Smooth muscle cell (in vitro differentiated cells): ENCODE measurements around the gene MELTF. TPM values are rescaled to one million over a fixed set of nuclear protein-coding genes. Genes with fewer than 3 reads are reported as not detected.

Experiments
- DNase-seq: peaks from one replicate; lab custom pipeline; 2025; ENCODE audit not compliant: unreplicated experiment; lab: John Stamatoyannopoulos, UW
- H2AFZ ChIP-seq: fragments of 200-600 bp; sonication (generic); 2 replicates; pipeline ENCODE4 v1.6.0; 2016; ENCODE audit warnings: antibody characterized with exemption, low read depth, mild to moderate bottlenecking
- H3F3A ChIP-seq: fragments of 200-600 bp; sonication (generic); 2 replicates; pipeline ENCODE4 v1.6.0; 2017; ENCODE audit warnings: antibody characterized with exemption, low read depth
- H3K27ac ChIP-seq: fragments of 200-600 bp; sonication (generic); 2 replicates; pipeline ENCODE4 v1.5.1; 2016; ENCODE audit warnings: low read depth, mild to moderate bottlenecking
- H3K27me3 ChIP-seq: fragments of 200-600 bp; sonication (generic); 2 replicates; pipeline ENCODE4 v1.6.1; 2016; ENCODE audit warnings: low read depth, mild to moderate bottlenecking
- H3K36me3 ChIP-seq: fragments of 200-600 bp; sonication (generic); 2 replicates; pipeline ENCODE4 v1.5.1; 2016; ENCODE audit warnings: low read depth
- H3K4me1 ChIP-seq: fragments of 200-600 bp; sonication (generic); 2 replicates; pipeline ENCODE4 v1.5.1; 2016; ENCODE audit warnings: low read depth
- H3K4me2 ChIP-seq: fragments of 200-600 bp; sonication (generic); 2 replicates; pipeline ENCODE4 v1.6.0; 2016; ENCODE audit warnings: mild to moderate bottlenecking
- H3K4me3 ChIP-seq: fragments of 200-600 bp; sonication (generic); 2 replicates; pipeline ENCODE4 v1.5.1; 2016; ENCODE audit warnings: mild to moderate bottlenecking
- H3K79me2 ChIP-seq: fragments of 200-600 bp; sonication (generic); 2 replicates; pipeline ENCODE4 v1.6.0; 2016; ENCODE audit warnings: low read depth, mild to moderate bottlenecking
- H3K9ac ChIP-seq: fragments of 200-600 bp; sonication (generic); 2 replicates; pipeline ENCODE4 v1.6.0; 2016; ENCODE audit warnings: low read depth
- H3K9me3 ChIP-seq: fragments of 200-600 bp; sonication (generic); replicated peaks from 2 replicates; pipeline ENCODE4 v1.5.1; 2016; ENCODE audit warnings: low read depth
- H4K20me1 ChIP-seq: fragments of 200-600 bp; sonication (generic); 2 replicates; pipeline ENCODE4 v1.6.0; 2016; ENCODE audit warnings: low read depth
- CTCF ChIP-seq: fragments of 200-600 bp; sonication (generic); IDR thresholded peaks from 2 replicates; pipeline ENCODE4 v1.5.1; 2017; ENCODE audit warnings: borderline replicate concordance, mild to moderate bottlenecking, antibody characterized with exemption; ENCODE audit not compliant: insufficient read depth, poor library complexity, severe bottlenecking
- WGBS: methylation state at CpG from one replicate; pipeline ENCODE4 v1.1.7; 2016; ENCODE audit warnings: low lambda C conversion rate; 5-methylcytosine and 5-hydroxymethylcytosine counted together
- polyA plus RNA-seq: library from polyadenylated mRNA; unstranded; fragments of >200 nt; fragmentation: Nextera tagmentation; extraction: Ambion mirVana; gene quantifications from 2 replicates; pipeline ENCODE4 v1.2.1, GENCODE V29; 2016
- total RNA-seq: library from RNA; depleted of rRNA; stranded (reverse); fragments of >200 nt; gene quantifications from 2 replicates; pipeline ENCODE4 v1.2.3, GENCODE V29; 2014

Gene MELTF
- total and polyA plus RNA-seq, 2 experiments from 2014 or later, result 3.7 to 8.6 TPM

GRCh38 chr3:197017003-197017402 lies 12.6 kb downstream of the MELTF start:
- Histone ChIP-seq H3K4me2 (no peak overlapping the region), H3K9me3 (no peaks in the 10 kb centered on the region), H3K4me3 (no peak overlapping the region), H3K4me1 (no peaks in the 10 kb centered on the region), H3K9ac (no peak overlapping the region), H3K27ac (no peak overlapping the region), H3F3A (no peaks in the 10 kb centered on the region), H3K79me2 (no peaks in the 10 kb centered on the region), H4K20me1 (no peaks in the 10 kb centered on the region), H2AFZ (no peak overlapping the region), H3K36me3 (no peaks in the 10 kb centered on the region), H3K27me3 (no peaks in the 10 kb centered on the region)
- no peak for DNase-seq
- 99% methylated on average over 18 of the region's 18 CpGs for WGBS
- no peak for TF ChIP-seq CTCF

GRCh38 chr3:197015790-197016736 lies 13.6 kb downstream of the MELTF start:
- 91% methylated on average over 28 of the region's 28 CpGs for WGBS

GRCh38 chr3:197014942-197015575 lies 14.6 kb downstream of the MELTF start:
- H3F3A ChIP-seq, result no peaks in the 10 kb centered on the region
- H3K27ac ChIP-seq, result no peak overlapping the region
- no peak for TF ChIP-seq CTCF
- H3K9ac ChIP-seq, result no peak overlapping the region
- H3K4me3 ChIP-seq, result no peak overlapping the region
- WGBS, result 97% methylated on average over 22 of the region's 22 CpGs
- H3K27me3 ChIP-seq, result no peaks in the 10 kb centered on the region
- no peaks in the 10 kb centered on the region for H4K20me1 ChIP-seq
- no peaks in the 10 kb centered on the region for H3K4me1 ChIP-seq
- H3K4me2 ChIP-seq, result no peak overlapping the region
- no peaks in the 10 kb centered on the region for H3K36me3 ChIP-seq
- DNase-seq, result no peak
- H3K79me2 ChIP-seq, result no peaks in the 10 kb centered on the region
- no peak overlapping the region for H2AFZ ChIP-seq
- no peaks in the 10 kb centered on the region for H3K9me3 ChIP-seq

More at GRCh38 chr3:197015790-197016736, 13.6 kb downstream of the MELTF start:
- H4K20me1 ChIP-seq, result no peaks in the 10 kb centered on the region
- H3K36me3 ChIP-seq, result no peaks in the 10 kb centered on the region
- H3K79me2 ChIP-seq, result no peaks in the 10 kb centered on the region
- no peaks in the 10 kb centered on the region for H3K27me3 ChIP-seq
- no peak overlapping the region for H2AFZ ChIP-seq
- no peak for DNase-seq
- H3K4me2 ChIP-seq, result no peak overlapping the region
- no peaks in the 10 kb centered on the region for H3K9me3 ChIP-seq
- H3K9ac ChIP-seq, result no peak overlapping the region
- H3F3A ChIP-seq, result no peaks in the 10 kb centered on the region
- TF ChIP-seq CTCF, result no peak
- H3K27ac ChIP-seq, result no peak overlapping the region
- H3K4me1 ChIP-seq, result no peaks in the 10 kb centered on the region
- no peak overlapping the region for H3K4me3 ChIP-seq
